ENCODE measurements around the gene SPON2. TPM values are rescaled to one million over a fixed set of nuclear protein-coding genes. Genes with fewer than 3 reads are reported as not detected.

Gene SPON2
- polyA plus RNA-seq = 10 to 100 TPM; 12.7 to 61.0 (median 44.3) TPM
- long read RNA-seq, donor 1 = 0 reads
- long read RNA-seq, donor 2, partial matches to known transcripts = 0 of 4 reads
- long read RNA-seq, donor 2, other reads (novel, unspliced or antisense) = 0 of 4 reads
- long read RNA-seq, donor 3, transcript SPON2-201 (6 exons, 1,869 nt) = major isoform, 6 of 10 reads
- long read RNA-seq, donor 3, partial matches to known transcripts = 0 of 10 reads
- long read RNA-seq, donor 3, other reads (novel, unspliced or antisense) = 0 of 10 reads
- long read RNA-seq, donor 4 = 0 reads
- long read RNA-seq, donor 5, partial matches to known transcripts = 0 of 3 reads
- long read RNA-seq, donor 5, other reads (novel, unspliced or antisense) = 0 of 3 reads
- long read RNA-seq, donor 6, transcript SPON2-201 (6 exons, 1,869 nt) = major isoform, 9 of 11 reads
- long read RNA-seq, donor 6, partial matches to known transcripts = 0 of 11 reads
- long read RNA-seq, donor 6, other reads (novel, unspliced or antisense) = 0 of 11 reads
- long read RNA-seq, donor 7 = 0 reads
- long read RNA-seq, donor 8, partial matches to known transcripts = 0 of 5 reads
- long read RNA-seq, donor 8, other reads (novel, unspliced or antisense) = 0 of 5 reads
- long read RNA-seq, donor 9, partial matches to known transcripts = 0 of 1 reads
- long read RNA-seq, donor 9, other reads (novel, unspliced or antisense) = 0 of 1 reads
- long read RNA-seq, donor 10, transcript SPON2-201 (6 exons, 1,869 nt) = major isoform, 8 of 11 reads
- long read RNA-seq, donor 10, partial matches to known transcripts = 0 of 11 reads
- long read RNA-seq, donor 10, other reads (novel, unspliced or antisense) = 0 of 11 reads

DNA sequence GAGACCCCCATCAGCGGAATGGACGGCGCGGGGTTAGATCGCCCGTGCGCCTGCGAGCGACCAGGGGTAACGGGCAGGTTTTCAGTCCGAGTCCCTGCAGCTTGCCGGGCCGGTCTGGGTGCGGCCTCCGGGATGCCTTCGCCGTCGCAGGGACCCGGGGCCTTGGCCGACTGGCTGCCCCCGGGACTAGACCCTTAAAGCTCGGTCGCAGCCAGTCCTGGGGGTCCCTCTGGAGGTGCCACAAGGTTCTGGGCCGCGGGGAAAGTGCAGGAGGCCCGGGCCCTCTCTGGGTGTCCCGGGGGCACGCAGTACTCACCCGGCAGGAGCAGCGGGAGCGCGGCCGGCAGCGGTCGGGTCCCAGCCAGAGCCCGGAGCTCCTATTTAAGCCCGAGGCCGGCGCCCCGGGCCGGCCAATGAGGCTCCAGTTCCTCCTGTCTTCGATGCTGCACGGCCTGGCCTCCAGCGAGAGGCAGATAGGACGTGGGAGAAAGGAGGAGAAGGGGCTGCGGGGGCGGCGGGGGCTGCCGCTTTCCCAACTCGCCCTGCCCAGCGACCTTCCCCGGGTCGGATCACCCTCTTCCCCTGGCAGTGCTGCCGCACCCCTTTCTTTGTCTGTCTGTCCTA, at the start of gene SPON2:
TSS of gene SPON2 (minus strand) at position 356 of the 624 bp plus-strand sequence.
- Histone ChIP-seq H3K9me3 (ENCODE audit: control insufficient read depth in 2 of 2, insufficient read depth in 1 of 2, low read depth in 1 of 2, low read length in 1 of 2) (no peaks in the 10 kb centered on the region), H3K27me3 (ENCODE audit: control insufficient read depth in 3 of 3, insufficient read depth in 3 of 3, low read length in 3 of 3) (peaks cover 0 to 72% (median 5%) of the 10 kb centered on the region in 3 donors), H3K4me1 (ENCODE audit: control insufficient read depth in 3 of 3, insufficient read depth in 2 of 3, low read depth in 1 of 3, low read length in 2 of 3) (peaks cover under 1 to 24% (median 2%) of the 10 kb centered on the region in 3 donors), H3K27ac (ENCODE audit: low read depth in 1 of 3, low read length in 2 of 3) (peak within 1 kb of the TSS; percentile 16 to 69 (median 56)), H3K4me3 (ENCODE audit: low read depth in 1 of 3, low read length in 3 of 3) (peak within 1 kb of the TSS in 2 of 3 donors; percentile 48 to 52), H3K36me3 (ENCODE audit: control insufficient read depth in 3 of 3, insufficient read depth in 2 of 3, low read depth in 1 of 3, low read length in 3 of 3) (peaks cover 0 to 21% (median 0%) of the 10 kb centered on the region in 3 donors)
- 2 to 14% (median 4%) methylated on average over 31 to 54 of the region's 54 CpGs for WGBS, 3 donors
- FAIRE-seq = no peak
- peak in 1 of 2 donors; percentile 26 for DNase-seq

DNA sequence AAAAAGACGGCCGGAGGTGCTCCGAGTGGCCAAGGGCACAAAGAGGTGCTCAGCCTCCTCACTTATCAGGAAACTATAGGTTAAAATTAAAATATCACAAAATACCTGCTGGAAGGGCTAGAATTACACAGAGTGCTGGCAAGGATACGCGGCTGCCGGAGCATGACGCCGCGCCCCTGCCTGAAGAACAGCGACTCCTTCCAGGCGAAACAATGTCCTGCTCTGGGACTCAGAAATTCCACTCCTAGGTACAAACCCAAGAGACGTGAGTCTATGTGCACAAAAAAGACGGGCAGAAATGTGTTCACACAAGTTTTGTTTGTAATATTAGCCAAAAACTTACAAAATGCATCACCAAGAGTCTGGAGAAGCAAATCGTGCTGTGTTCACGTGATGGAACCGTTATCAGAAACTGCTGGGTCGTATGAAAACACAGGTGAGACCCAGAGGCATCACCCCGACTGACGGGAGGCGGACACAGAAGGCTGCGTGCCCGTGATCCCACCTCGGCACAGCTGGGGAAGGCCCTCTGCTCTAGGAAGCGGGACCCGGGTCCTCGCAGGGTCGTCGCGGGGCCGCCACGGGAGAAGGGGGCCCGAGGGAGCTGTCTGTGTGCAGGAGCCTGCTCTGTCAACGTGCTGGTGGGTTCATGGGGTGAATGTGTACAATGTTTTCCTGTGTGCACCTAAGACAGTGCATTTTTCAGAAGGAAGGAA, 48.9 kb upstream of the SPON2 start:
- no peak for FAIRE-seq
- Histone ChIP-seq H3K36me3 (ENCODE audit: control insufficient read depth in 3 of 3, insufficient read depth in 2 of 3, low read depth in 1 of 3, low read length in 3 of 3) (peaks cover 0 to 88% (median 8%) of the 10 kb centered on the region in 3 donors), H3K27me3 (ENCODE audit: control insufficient read depth in 3 of 3, insufficient read depth in 3 of 3, low read length in 3 of 3) (no peaks in the 10 kb centered on the region), H3K9me3 (ENCODE audit: control insufficient read depth in 2 of 2, insufficient read depth in 1 of 2, low read depth in 1 of 2, low read length in 1 of 2) (no peaks in the 10 kb centered on the region), H3K4me1 (ENCODE audit: control insufficient read depth in 3 of 3, insufficient read depth in 2 of 3, low read depth in 1 of 3, low read length in 2 of 3) (no peaks in the 10 kb centered on the region), H3K27ac (ENCODE audit: low read depth in 1 of 3, low read length in 2 of 3) (no peak overlapping the region), H3K4me3 (ENCODE audit: low read depth in 1 of 3, low read length in 3 of 3) (no peak overlapping the region)
- WGBS, 3 donors = 91% methylated on average over 33 of the region's 33 CpGs
- DNase-seq = no peak

DNA sequence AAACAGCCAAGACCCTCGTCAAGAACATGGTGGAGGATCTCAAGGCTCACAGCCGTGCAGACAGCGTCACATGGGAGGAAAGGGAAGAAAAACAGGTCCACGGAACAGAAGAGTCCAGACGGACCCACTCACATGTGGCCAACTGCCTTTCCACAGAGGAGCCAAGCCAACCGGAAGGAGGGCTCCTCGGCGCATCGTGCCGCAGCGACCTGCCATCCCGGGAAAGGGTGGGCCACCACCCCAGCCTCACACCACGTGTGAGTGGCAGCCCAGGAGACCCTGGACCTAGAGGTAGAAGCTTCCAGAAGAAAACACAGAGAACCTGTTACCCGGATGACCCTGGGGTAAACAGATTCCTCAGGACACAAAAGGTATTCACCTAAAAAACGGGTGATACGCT, 48.2 kb upstream of the SPON2 start:
- Histone ChIP-seq H3K36me3 (ENCODE audit: control insufficient read depth in 3 of 3, insufficient read depth in 2 of 3, low read depth in 1 of 3, low read length in 3 of 3) (peaks cover 3 to 88% (median 8%) of the 10 kb centered on the region in 3 donors), H3K9me3 (ENCODE audit: control insufficient read depth in 2 of 2, insufficient read depth in 1 of 2, low read depth in 1 of 2, low read length in 1 of 2) (no peaks in the 10 kb centered on the region), H3K4me1 (ENCODE audit: control insufficient read depth in 3 of 3, insufficient read depth in 2 of 3, low read depth in 1 of 3, low read length in 2 of 3) (no peaks in the 10 kb centered on the region), H3K27ac (ENCODE audit: low read depth in 1 of 3, low read length in 2 of 3) (no peak overlapping the region), H3K4me3 (ENCODE audit: low read depth in 1 of 3, low read length in 3 of 3) (no peak overlapping the region), H3K27me3 (ENCODE audit: control insufficient read depth in 3 of 3, insufficient read depth in 3 of 3, low read length in 3 of 3) (no peaks in the 10 kb centered on the region)
- FAIRE-seq = no peak
- 95% methylated on average over 16 of the region's 16 CpGs for WGBS, 3 donors
- no peak for DNase-seq

- peaks cover 3 to 88% (median 9%) of the 10 kb centered on the region in 3 donors for H3K36me3 ChIP-seq (ENCODE audit: control insufficient read depth in 3 of 3, insufficient read depth in 2 of 3, low read depth in 1 of 3, low read length in 3 of 3)
These were observed 47.2 kb upstream of the SPON2 start for GRCh38 chr4:1219566-1219950.

DNA sequence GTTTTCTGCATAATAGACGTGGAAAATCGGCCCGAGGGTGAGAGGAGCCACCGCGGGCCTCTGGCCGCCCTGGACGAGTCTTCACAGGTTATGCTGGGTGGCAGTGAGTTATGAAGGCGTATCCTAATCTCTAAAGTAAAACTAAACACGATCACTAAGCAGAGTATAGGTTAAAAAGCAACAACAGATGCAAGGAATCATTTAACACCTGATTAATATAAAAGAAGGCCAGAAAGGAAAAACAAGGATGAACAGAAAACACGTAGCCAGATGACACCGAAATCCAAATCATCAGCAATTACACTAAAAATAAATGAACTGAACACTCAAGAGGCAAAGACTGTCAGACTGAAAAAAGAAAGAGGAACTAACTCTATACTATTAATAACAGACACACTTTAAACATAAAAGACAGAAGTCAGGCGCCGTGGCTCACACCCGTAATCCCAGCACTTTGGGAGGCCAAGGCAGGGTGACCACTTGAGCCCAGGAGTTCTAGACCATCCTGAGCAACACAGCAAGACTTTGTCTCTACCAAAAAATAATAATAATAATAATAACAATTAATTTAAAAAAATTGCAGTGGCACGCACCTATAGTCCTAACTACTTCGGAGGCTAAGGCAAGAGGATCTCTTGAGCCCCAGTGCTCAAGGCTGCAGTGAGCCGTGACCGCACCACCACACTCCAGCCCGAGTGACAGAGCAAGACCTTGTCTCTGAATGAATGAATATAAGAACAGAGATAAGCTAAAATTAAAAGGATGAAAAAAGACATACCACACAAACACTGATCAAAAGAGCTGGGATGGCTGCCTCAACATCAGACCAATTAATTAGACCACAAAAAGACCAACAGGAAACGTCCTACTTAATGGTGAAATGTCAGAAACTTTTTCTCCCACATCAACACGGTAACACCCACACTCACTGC, 46.5 kb upstream of the SPON2 start:
- H3K27me3 ChIP-seq (ENCODE audit: control insufficient read depth in 3 of 3, insufficient read depth in 3 of 3, low read length in 3 of 3) = no peaks in the 10 kb centered on the region
- no peaks in the 10 kb centered on the region for H3K4me1 ChIP-seq (ENCODE audit: control insufficient read depth in 3 of 3, insufficient read depth in 2 of 3, low read depth in 1 of 3, low read length in 2 of 3)
- no peak for DNase-seq
- WGBS, 3 donors = 77 to 87% (median 80%) methylated on average over 21 of the region's 21 CpGs
- H3K36me3 ChIP-seq (ENCODE audit: control insufficient read depth in 3 of 3, insufficient read depth in 2 of 3, low read depth in 1 of 3, low read length in 3 of 3) = peaks cover 6 to 88% (median 9%) of the 10 kb centered on the region in 3 donors
- H3K4me3 ChIP-seq (ENCODE audit: low read depth in 1 of 3, low read length in 3 of 3) = no peak overlapping the region
- peak overlapping the region in 1 of 3 donors; percentile 81 for H3K27ac ChIP-seq (ENCODE audit: low read depth in 1 of 3, low read length in 2 of 3)
- H3K9me3 ChIP-seq (ENCODE audit: control insufficient read depth in 2 of 2, insufficient read depth in 1 of 2, low read depth in 1 of 2, low read length in 1 of 2) = no peaks in the 10 kb centered on the region
- no peak for FAIRE-seq

More at GRCh38 chr4:1219566-1219950, 47.2 kb upstream of the SPON2 start:
- Histone ChIP-seq H3K4me1 (ENCODE audit: control insufficient read depth in 3 of 3, insufficient read depth in 2 of 3, low read depth in 1 of 3, low read length in 2 of 3) (no peaks in the 10 kb centered on the region), H3K4me3 (ENCODE audit: low read depth in 1 of 3, low read length in 3 of 3) (no peak overlapping the region), H3K27ac (ENCODE audit: low read depth in 1 of 3, low read length in 2 of 3) (no peak overlapping the region), H3K9me3 (ENCODE audit: control insufficient read depth in 2 of 2, insufficient read depth in 1 of 2, low read depth in 1 of 2, low read length in 1 of 2) (no peaks in the 10 kb centered on the region), H3K27me3 (ENCODE audit: control insufficient read depth in 3 of 3, insufficient read depth in 3 of 3, low read length in 3 of 3) (no peaks in the 10 kb centered on the region)
- 91 to 96% (median 92%) methylated on average over 7 of the region's 7 CpGs for WGBS, 3 donors
- DNase-seq (no peak), FAIRE-seq (no peak)

DNA sequence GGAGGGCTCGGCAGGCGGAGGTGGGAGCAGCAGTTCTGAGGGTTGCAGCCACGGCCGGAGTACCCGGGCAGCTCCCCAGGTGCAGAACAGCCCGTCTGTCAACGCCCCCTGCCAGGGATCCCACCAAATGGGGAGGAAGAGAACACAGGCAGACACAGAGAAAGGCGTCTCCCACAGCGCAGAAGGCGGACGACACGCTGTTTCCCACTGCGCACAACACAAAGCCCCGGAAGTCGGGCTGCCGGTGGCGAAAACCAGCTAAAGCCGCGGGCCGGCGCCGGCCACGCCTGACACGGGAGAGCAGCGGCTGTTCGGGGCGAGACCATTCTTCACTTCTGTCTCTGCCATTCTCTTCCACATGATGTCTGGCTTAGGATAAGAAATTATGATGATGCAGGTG, 45.0 kb upstream of the SPON2 start:
- Histone ChIP-seq H3K9me3 (ENCODE audit: control insufficient read depth in 2 of 2, insufficient read depth in 1 of 2, low read depth in 1 of 2, low read length in 1 of 2) (no peaks in the 10 kb centered on the region), H3K36me3 (ENCODE audit: control insufficient read depth in 3 of 3, insufficient read depth in 2 of 3, low read depth in 1 of 3, low read length in 3 of 3) (peaks cover 9 to 88% (median 13%) of the 10 kb centered on the region in 3 donors), H3K27ac (ENCODE audit: low read depth in 1 of 3, low read length in 2 of 3) (peak overlapping the region in 1 of 3 donors; percentile 75), H3K4me1 (ENCODE audit: control insufficient read depth in 3 of 3, insufficient read depth in 2 of 3, low read depth in 1 of 3, low read length in 2 of 3) (no peaks in the 10 kb centered on the region), H3K4me3 (ENCODE audit: low read depth in 1 of 3, low read length in 3 of 3) (no peak overlapping the region), H3K27me3 (ENCODE audit: control insufficient read depth in 3 of 3, insufficient read depth in 3 of 3, low read length in 3 of 3) (no peaks in the 10 kb centered on the region)
- FAIRE-seq (no peak), DNase-seq (no peak)
- 83 to 95% (median 85%) methylated on average over 27 of the region's 27 CpGs for WGBS, 3 donors

- no peaks in the 10 kb centered on the region for H3K9me3 ChIP-seq (ENCODE audit: control insufficient read depth in 2 of 2, insufficient read depth in 1 of 2, low read depth in 1 of 2, low read length in 1 of 2)
- peaks cover 9 to 89% (median 13%) of the 10 kb centered on the region in 3 donors for H3K36me3 ChIP-seq (ENCODE audit: control insufficient read depth in 3 of 3, insufficient read depth in 2 of 3, low read depth in 1 of 3, low read length in 3 of 3)
- no peaks in the 10 kb centered on the region for H3K27me3 ChIP-seq (ENCODE audit: control insufficient read depth in 3 of 3, insufficient read depth in 3 of 3, low read length in 3 of 3)
- FAIRE-seq = no peak
- H3K4me3 ChIP-seq (ENCODE audit: low read depth in 1 of 3, low read length in 3 of 3) = no peak overlapping the region
- 60 to 81% (median 62%) methylated on average over 21 of the region's 21 CpGs for WGBS, 3 donors
- no peaks in the 10 kb centered on the region for H3K4me1 ChIP-seq (ENCODE audit: control insufficient read depth in 3 of 3, insufficient read depth in 2 of 3, low read depth in 1 of 3, low read length in 2 of 3)
- peak in 1 of 2 donors; percentile 46 for DNase-seq
- H3K27ac ChIP-seq (ENCODE audit: low read depth in 1 of 3, low read length in 2 of 3) = peak overlapping the region in 2 of 3 donors; percentile 45 to 86
These were observed 44.5 kb upstream of the SPON2 start for GRCh38 chr4:1216869-1217294.

All from small intestine (tissue), 16 donors.